ENCODE data around the gene C1QTNF12. TPM values are rescaled to one million over a fixed set of nuclear protein-coding genes. Genes with fewer than 3 reads are reported as not detected.

C1QTNF12 gene
- total RNA-seq, 1 experiment from 2014 or later = 2.0 TPM

DNA sequence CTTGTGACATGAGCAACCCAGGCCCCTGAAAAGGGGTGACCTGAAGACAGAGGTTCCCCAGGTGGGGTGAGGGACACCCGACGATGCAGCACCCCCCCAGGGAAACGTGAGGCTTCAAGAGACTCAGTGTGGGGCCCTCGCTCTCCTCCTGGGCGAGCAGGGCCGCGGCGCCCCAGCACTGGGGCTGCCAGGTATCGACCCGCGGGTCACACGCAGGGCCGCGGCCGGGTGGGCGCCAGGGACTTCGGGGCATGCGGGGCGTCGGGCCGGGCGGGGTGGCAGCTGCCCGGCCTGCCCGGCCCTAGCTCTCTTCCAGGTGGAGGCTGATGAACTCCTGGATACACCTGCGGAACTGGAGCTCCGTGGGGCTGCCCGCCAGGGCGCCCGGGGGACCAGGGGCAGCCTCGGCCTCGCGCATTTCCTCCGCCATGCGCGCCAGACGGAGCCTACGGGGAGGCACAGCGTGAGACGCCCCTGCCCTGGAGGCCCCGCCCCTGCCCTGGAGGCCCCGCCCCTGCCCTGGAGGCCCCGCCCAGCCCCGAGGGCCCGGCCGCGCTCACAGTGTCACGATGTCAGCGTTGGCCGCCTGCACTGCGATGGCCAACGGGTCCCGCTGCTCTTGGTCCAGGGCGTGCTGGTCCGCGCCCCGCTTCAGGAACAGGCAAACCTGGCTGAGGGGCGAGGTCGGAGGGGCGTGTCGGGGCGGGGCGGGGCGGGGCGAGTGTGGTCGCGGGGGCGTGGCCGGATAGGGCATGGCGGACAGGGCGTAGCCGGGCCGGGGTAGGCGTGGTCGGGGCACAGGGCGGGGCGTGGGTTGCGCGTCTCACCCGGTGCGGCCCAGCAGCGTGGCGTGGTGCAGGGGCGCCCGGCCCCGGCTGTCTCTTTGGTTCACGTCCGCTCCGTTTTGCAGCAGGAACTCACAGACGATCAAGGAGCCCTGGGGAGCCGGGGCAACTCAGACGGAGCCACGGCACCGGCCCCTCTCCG, 47.0 kb upstream of the C1QTNF12 start:
- Mint-ChIP-seq H3K36me3 (ENCODE audit: insufficient read depth, unreplicated experiment) (peaks cover 22% of the 10 kb centered on the region), H3K4me3 (ENCODE audit: low read depth, unreplicated experiment) (no peak overlapping the region), H3K4me1 (ENCODE audit: low read depth, unreplicated experiment) (no peaks in the 10 kb centered on the region), H3K27ac (ENCODE audit: unreplicated experiment) (no peak overlapping the region), H3K27me3 (ENCODE audit: unreplicated experiment) (no peaks in the 10 kb centered on the region), H3K9me3 (ENCODE audit: low read depth, unreplicated experiment) (no peaks in the 10 kb centered on the region)
- DNase-seq = no peak
- no TSS peak for BruUV-seq (replicated peaks)
- TF ChIP-seq CTCF (IDR thresholded peaks at IDR 0.05; ENCODE audit: unreplicated experiment) = no peak
- intact Hi-C loops (cut with micrococcal nuclease; ENCODE audit: unreplicated experiment) = no loop called here
- CTCF ChIA-PET = no interaction called here

DNA sequence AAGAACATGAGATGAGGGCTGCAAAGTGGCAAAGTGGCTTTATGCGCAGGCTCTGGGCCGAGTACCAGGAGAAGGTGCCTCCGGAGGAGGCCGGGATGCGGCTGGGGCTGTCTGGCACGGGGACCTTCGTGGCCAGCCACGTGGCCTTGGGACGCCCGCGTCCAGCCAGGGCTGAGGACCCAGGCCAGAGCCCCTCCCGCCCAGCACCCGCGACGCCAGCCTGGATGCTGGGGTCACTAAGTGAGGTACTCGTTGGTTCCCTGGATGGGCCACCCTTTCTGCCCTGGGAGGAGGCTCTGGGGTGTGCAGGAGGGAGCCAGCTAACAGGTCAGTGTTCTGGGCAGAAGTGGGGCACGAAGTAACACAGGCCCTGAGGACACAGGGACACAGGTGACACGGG, 46.3 kb upstream of the C1QTNF12 start:
- no peak for TF ChIP-seq CTCF (IDR thresholded peaks at IDR 0.05; ENCODE audit: unreplicated experiment)
- DNase-seq = no peak
- Mint-ChIP-seq H3K4me3 (ENCODE audit: low read depth, unreplicated experiment) (no peak overlapping the region), H3K27ac (ENCODE audit: unreplicated experiment) (no peak overlapping the region), H3K27me3 (ENCODE audit: unreplicated experiment) (no peaks in the 10 kb centered on the region), H3K9me3 (ENCODE audit: low read depth, unreplicated experiment) (no peaks in the 10 kb centered on the region), H3K36me3 (ENCODE audit: insufficient read depth, unreplicated experiment) (peaks cover 22% of the 10 kb centered on the region), H3K4me1 (ENCODE audit: low read depth, unreplicated experiment) (no peaks in the 10 kb centered on the region)
- intact Hi-C loops (cut with micrococcal nuclease; ENCODE audit: unreplicated experiment) = no loop called here
- BruUV-seq (replicated peaks) = no TSS peak
- CTCF ChIA-PET = no interaction called here

DNA sequence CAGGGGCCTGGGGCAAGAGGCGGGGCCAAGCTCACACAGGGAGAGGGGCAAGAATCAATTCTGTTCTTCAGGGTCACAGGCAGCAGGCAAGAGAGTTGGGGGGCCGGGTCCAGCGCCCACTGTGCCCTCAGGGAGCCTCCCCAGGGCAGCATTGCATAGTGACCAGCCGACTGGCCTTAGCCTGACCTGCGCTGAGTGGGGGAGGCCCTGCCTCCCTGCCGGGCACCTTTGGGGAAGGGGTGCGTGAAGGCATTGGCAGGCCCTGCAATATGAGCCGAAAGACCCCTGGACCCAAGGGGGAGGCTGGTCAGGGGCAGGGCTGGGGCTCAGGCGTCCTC, 45.9 kb upstream of the C1QTNF12 start:
- H3K9me3 Mint-ChIP-seq (ENCODE audit: low read depth, unreplicated experiment) = no peaks in the 10 kb centered on the region
- H3K36me3 Mint-ChIP-seq (ENCODE audit: insufficient read depth, unreplicated experiment) = peaks cover 22% of the 10 kb centered on the region
- no peaks in the 10 kb centered on the region for H3K27me3 Mint-ChIP-seq (ENCODE audit: unreplicated experiment)
- no TSS peak for BruUV-seq (replicated peaks)
- DNase-seq = no peak
- intact Hi-C loops (cut with micrococcal nuclease; ENCODE audit: unreplicated experiment) = no loop called here
- H3K4me3 Mint-ChIP-seq (ENCODE audit: low read depth, unreplicated experiment) = no peak overlapping the region
- TF ChIP-seq CTCF (IDR thresholded peaks at IDR 0.05; ENCODE audit: unreplicated experiment) = no peak
- CTCF ChIA-PET = interaction anchor here (0.6 to 2.8 kb wide), 8 partner anchors 8 to 233 kb away, joined by 3 to 17 read pairs (median 4); no protein-coding TSS in a partner anchor
- H3K27ac Mint-ChIP-seq (ENCODE audit: unreplicated experiment) = no peak overlapping the region
- H3K4me1 Mint-ChIP-seq (ENCODE audit: low read depth, unreplicated experiment) = no peaks in the 10 kb centered on the region

DNA sequence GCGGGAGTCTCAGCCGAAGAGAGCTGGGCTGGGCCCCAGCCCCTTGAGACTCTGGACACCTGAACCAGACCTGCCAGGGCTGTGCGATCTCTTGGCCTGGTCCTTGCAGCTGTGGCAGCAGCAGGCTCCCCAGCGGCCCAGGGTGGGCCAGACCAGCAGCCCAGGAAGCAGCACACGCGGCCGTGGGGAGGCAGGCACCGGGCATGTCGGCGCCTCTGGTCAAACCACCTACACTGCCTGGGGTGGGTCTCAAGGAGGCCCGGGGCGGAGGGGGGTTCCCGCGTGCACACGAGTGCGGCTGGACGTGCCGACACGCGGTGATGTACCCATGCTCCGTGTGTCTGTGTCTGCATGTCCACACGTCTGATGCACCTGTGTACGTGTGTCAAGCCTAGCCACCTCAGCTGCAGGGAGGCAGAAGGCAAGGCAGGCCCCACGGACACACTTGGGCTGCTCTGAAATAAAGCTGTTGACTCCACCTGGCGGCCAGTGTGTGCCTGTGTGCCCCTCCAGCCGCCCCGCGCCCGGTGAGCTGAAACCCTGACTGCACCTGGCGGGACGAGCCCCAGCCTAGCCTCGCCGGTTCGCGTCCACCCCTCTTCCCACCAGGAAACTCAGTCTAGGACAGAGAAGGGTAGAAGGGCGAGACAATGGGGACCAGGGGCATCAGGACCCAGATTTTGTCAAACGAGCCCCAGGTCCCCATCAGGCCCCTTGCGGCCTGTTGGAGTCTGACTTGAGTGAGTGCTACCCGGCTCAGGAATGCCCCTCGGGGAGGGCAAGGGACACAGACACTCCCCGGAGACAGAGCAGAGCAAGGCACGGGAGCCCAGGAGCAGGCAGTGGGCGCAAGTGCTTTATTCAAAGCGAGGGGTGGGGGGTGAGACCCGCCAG, 45.3 kb upstream of the C1QTNF12 start:
- peak; percentile 82 for DNase-seq
- Mint-ChIP-seq H3K4me1 (ENCODE audit: low read depth, unreplicated experiment) (no peaks in the 10 kb centered on the region), H3K36me3 (ENCODE audit: insufficient read depth, unreplicated experiment) (peaks cover 22% of the 10 kb centered on the region), H3K4me3 (ENCODE audit: low read depth, unreplicated experiment) (no peak overlapping the region), H3K27me3 (ENCODE audit: unreplicated experiment) (no peaks in the 10 kb centered on the region), H3K27ac (ENCODE audit: unreplicated experiment) (no peak overlapping the region), H3K9me3 (ENCODE audit: low read depth, unreplicated experiment) (no peaks in the 10 kb centered on the region)
- BruUV-seq (replicated peaks) = no TSS peak
- TF ChIP-seq CTCF (IDR thresholded peaks at IDR 0.05; ENCODE audit: unreplicated experiment) = no peak
- intact Hi-C loops (cut with micrococcal nuclease; ENCODE audit: unreplicated experiment) = no loop called here
- CTCF ChIA-PET = interaction anchor here (0.6 to 2.8 kb wide), 9 partner anchors 8 to 232 kb away, joined by 3 to 17 read pairs (median 4); no protein-coding TSS in a partner anchor

Data from Calu3 (cell line).